Endothelial cell of umbilical vein (primary cell): ENCODE results near the gene ARSB. TPM values are rescaled to one million over a fixed set of nuclear protein-coding genes. Genes with fewer than 3 reads are reported as not detected.

Experiments used
- BruUV-seq: library from RNA; stranded (reverse); fragments of 400-500 nt; replicated peaks from 2 replicates; lab custom pipeline; 2021; lab: Mats Ljungman, UMichigan
- CTCF ChIA-PET: fragments of 300-600, 350-600 bp; sonication (Branson Sonifier 250); formaldehyde crosslinking; loops from one replicate; lab custom pipeline; 2021; ENCODE audit warnings: antibody characterized with exemption, inconsistent platforms; lab: Charles Lee
- POLR2A ChIA-PET: fragments of 300-600, 350-600 bp; sonication (Branson Sonifier 250); formaldehyde crosslinking; loops from one replicate; lab custom pipeline; 2021; ENCODE audit warnings: antibody characterized with exemption, inconsistent platforms; lab: Charles Lee
- DNase-seq: peaks from one replicate; pipeline ENCODE4 v3.0.0-alpha.2; 2011; ENCODE audit warnings: low read depth, low spot score
- FAIRE-seq: peaks from 2 replicates; lab custom pipeline; 2011; peaks lifted over from hg19 to GRCh38; lab: Jason Lieb, UNC
- H2AFZ ChIP-seq: 2 replicates; pipeline ENCODE4 v1.6.0; 2012; ENCODE audit warnings: low read depth, low read length, control low read depth, inconsistent platforms
- H3K27ac ChIP-seq: 2 replicates; pipeline ENCODE4 v1.5.1; 2011; ENCODE audit warnings: low read depth, mild to moderate bottlenecking, control low read depth, low read length, moderate library complexity; ENCODE audit not compliant: insufficient read depth
- H3K27me3 ChIP-seq, 2 experiments: 2 replicates each; pipeline versions ENCODE4 v1.6.0 to v1.6.1; 2011; ENCODE audit warnings: low read length in 2 of 2, mixed read lengths in 1 of 2; ENCODE audit not compliant: control insufficient read depth in 2 of 2, insufficient read depth in 2 of 2
- H3K36me3 ChIP-seq, 2 experiments: 2 replicates in 1 of 2; 3 replicates in 1 of 2; pipeline ENCODE4 v1.5.1; 2011; ENCODE audit warnings: low read length in 2 of 2, mild to moderate bottlenecking in 1 of 2, moderate library complexity in 1 of 2; ENCODE audit not compliant: control insufficient read depth in 2 of 2, insufficient read depth in 2 of 2; ENCODE audit errors: extremely low read depth in 1 of 2
- H3K4me1 ChIP-seq: 3 replicates; pipeline ENCODE4 v1.5.1; 2011; ENCODE audit warnings: mild to moderate bottlenecking, low read length; ENCODE audit not compliant: control insufficient read depth, insufficient read depth; ENCODE audit errors: extremely low read depth
- H3K4me2 ChIP-seq: 2 replicates; pipeline ENCODE4 v1.6.1; 2011; ENCODE audit warnings: low read length, control low read depth, mixed read lengths; ENCODE audit not compliant: insufficient read depth
- H3K4me3 ChIP-seq, 3 experiments: fragments of 200-600 bp in 1 of 3; sonication (generic), shearing (Covaris generic) in 1 of 3; replicated peaks in 1 of 3; 2 replicates each; pipeline ENCODE4 v1.5.1; 2011 to 2016; ENCODE audit warnings: control low read depth in 3 of 3, low read length in 3 of 3, mild to moderate bottlenecking in 2 of 3, inconsistent platforms in 1 of 3, low read depth in 1 of 3, moderate library complexity in 1 of 3; ENCODE audit not compliant: insufficient read depth in 1 of 3
- H3K79me2 ChIP-seq: 2 replicates; pipeline ENCODE4 v1.6.0; 2012; ENCODE audit warnings: low read length, inconsistent platforms; ENCODE audit not compliant: control insufficient read depth, insufficient read depth
- H3K9ac ChIP-seq: replicated peaks from 2 replicates; pipeline ENCODE3; 2011; ENCODE audit warnings: low read length, control low read depth; ENCODE audit not compliant: insufficient read depth; ENCODE audit errors: extremely low read depth
- H3K9me1 ChIP-seq: replicated peaks from 3 replicates; pipeline ENCODE4 v1.6.0; 2011; ENCODE audit warnings: mild to moderate bottlenecking, low read length; ENCODE audit not compliant: control insufficient read depth, insufficient read depth; ENCODE audit errors: extremely low read depth
- H3K9me3 ChIP-seq: replicated peaks from 2 replicates; pipeline ENCODE4 v1.5.1; 2012; ENCODE audit warnings: low read length, inconsistent platforms; ENCODE audit not compliant: control insufficient read depth, insufficient read depth
- H4K20me1 ChIP-seq: replicated peaks from 2 replicates; pipeline ENCODE3; 2011; ENCODE audit warnings: mild to moderate bottlenecking, low read length; ENCODE audit not compliant: control insufficient read depth, insufficient read depth; ENCODE audit errors: extremely low read depth
- FOS ChIP-seq: IDR thresholded peaks from 2 replicates; pipeline ENCODE4 v1.6.1; 2011; ENCODE audit warnings: mild to moderate bottlenecking, low read length, moderate library complexity, borderline replicate concordance; ENCODE audit not compliant: insufficient read depth
- GATA2 ChIP-seq: IDR thresholded peaks from 2 replicates; pipeline ENCODE4 v1.7.0; 2011; ENCODE audit warnings: low read depth, mild to moderate bottlenecking, moderate library complexity, mixed read lengths, low read length; ENCODE audit not compliant: insufficient read length, insufficient read depth
- JUN ChIP-seq: IDR thresholded peaks from 2 replicates; pipeline ENCODE4 v1.6.1; 2011; ENCODE audit warnings: borderline replicate concordance, low read depth; ENCODE audit not compliant: insufficient read length, insufficient read depth
- POLR2AphosphoS5 ChIP-seq: IDR thresholded peaks from 2 replicates; pipeline ENCODE4 v1.6.1; 2012; ENCODE audit warnings: low read depth, mild to moderate bottlenecking, control low read depth, low read length, moderate library complexity; ENCODE audit not compliant: insufficient read depth
- dilution Hi-C: fragments of 300-500 bp; cut with MboI; formaldehyde crosslinking; loops from one replicate; pipeline ENCODE4 v1.15.0; 2019; ENCODE audit warnings: low sequenced_read_pairs; ENCODE audit not compliant: extremely low pct_ligation_motif_present
- intact Hi-C: fragments of 100-400 bp; cut with micrococcal nuclease; formaldehyde crosslinking; loops from one replicate; pipeline ENCODE4 v1.10.0; 2022
- polyA plus RNA-seq, 4 experiments: library from polyadenylated mRNA; depleted of rRNA in 3 of 4; stranded (reverse) in 3 of 4; unstranded in 1 of 4; fragments of >200 nt; gene quantifications; 2 replicates each; pipeline versions ENCODE4 v1.2.1 to v1.2.3, GENCODE V29; 2011 to 2012; ENCODE audit warnings: missing spikeins in 1 of 4
- total RNA-seq: library from RNA; stranded (reverse); gene quantifications from 2 replicates; pipeline ENCODE4 v1.2.3, GENCODE V29; 2021
- TF ChIP-seq, protein P1 (sequence below), 2 donors: IDR thresholded peaks; 1 replicate in 1 of 2; 2 replicates in 1 of 2; pipeline ENCODE4 v1.5.1; 2011; ENCODE audit warnings: low read length in 2 of 2, mild to moderate bottlenecking in 2 of 2, moderate library complexity in 2 of 2, control low read depth in 1 of 2, inconsistent platforms in 1 of 2, low read depth in 1 of 2; ENCODE audit not compliant: insufficient read depth in 1 of 2; ENCODE audit errors: extremely low read depth in 1 of 2

The ARSB gene
- total and polyA plus RNA-seq, 2 donors (not counting 3 experiments of a cell fraction or from before 2014, with no cell fraction given) = 17.2 to 25.8 TPM

DNA sequence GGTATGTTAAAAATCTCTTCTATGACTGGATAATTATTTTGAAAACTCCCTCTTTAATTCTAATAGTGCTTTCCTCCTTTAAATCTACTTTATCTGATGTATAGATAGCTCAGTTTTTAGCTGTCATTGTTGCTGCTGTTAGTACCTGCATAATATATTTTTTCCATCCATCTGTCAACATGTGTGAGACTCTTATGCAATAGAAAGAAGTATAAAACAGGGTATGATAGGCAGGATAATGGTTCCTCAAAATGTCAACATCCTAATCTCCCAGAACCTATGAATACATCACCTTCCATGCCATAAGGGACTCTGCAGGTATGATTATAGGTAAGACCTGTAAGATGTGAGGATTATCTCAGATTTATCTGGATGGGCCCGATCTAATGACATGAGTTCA lies 199.7 kb downstream of the ARSB start:
- Histone ChIP-seq H3K36me3 (no peaks in the 10 kb centered on the region), H3K4me2 (no peak overlapping the region), H3K9me1 (no peaks in the 10 kb centered on the region), H4K20me1 (no peaks in the 10 kb centered on the region), H3K27ac (no peak overlapping the region), H3K79me2 (no peaks in the 10 kb centered on the region), H3K4me1 (peaks cover 7% of the 10 kb centered on the region), H2AFZ (no peak overlapping the region), H3K4me3 (no peak overlapping the region), H3K9ac (no peak overlapping the region), H3K9me3 (no peaks in the 10 kb centered on the region), H3K27me3 (no peaks in the 10 kb centered on the region)
- ChIA-PET CTCF (no interaction called here), POLR2A (no interaction called here)
- FAIRE-seq (no peak), DNase-seq (no peak)
- dilution Hi-C loops (no loop called here), intact Hi-C loops (no loop called here)
- no TSS peak for BruUV-seq
- no peak for TF ChIP-seq POLR2AphosphoS5

DNA sequence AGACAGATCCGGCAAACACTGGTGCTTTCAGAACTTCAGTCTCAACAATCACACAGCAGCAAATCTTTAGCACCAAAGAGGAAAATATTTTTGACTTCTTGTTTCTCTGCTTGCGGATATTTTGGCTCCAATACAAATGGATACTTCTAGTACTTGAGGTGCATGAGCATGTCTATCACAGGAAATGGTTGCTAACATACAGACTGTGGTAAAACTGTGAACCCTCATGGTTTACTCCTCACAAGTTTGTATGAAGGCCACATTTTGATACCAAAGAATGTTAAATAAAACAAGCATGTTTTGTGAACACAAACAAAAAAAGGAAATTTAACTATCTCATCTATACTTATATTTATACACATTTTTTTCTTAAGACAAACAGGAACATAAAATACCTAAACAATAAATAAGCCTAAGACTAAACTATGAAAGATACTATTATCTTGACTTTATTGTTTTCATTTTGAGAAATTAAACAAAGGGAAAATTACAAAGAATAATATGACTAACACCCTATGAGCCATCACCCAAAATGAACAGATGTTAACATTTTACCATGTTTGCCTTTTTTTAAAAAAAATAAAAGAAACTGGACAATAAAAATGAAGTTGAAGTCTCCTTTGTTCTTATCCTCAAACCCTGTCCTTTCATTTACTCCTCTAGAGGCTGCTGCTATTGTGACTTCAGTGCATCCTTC lies 201.5 kb downstream of the ARSB start:
- Histone ChIP-seq H3K4me3 (no peak overlapping the region), H3K4me1 (peaks cover 18% of the 10 kb centered on the region), H4K20me1 (no peaks in the 10 kb centered on the region), H3K27ac (no peak overlapping the region), H3K27me3 (no peaks in the 10 kb centered on the region), H3K36me3 (no peaks in the 10 kb centered on the region), H3K9me3 (no peaks in the 10 kb centered on the region), H2AFZ (no peak overlapping the region), H3K9me1 (no peaks in the 10 kb centered on the region), H3K9ac (no peak overlapping the region), H3K79me2 (no peaks in the 10 kb centered on the region), H3K4me2 (no peak overlapping the region)
- DNase-seq (no peak), FAIRE-seq (no peak)
- POLR2A ChIA-PET = no interaction called here
- TF ChIP-seq JUN (no peak), FOS (no peak), GATA2 (no peak)
- TF ChIP-seq, protein P1, sequence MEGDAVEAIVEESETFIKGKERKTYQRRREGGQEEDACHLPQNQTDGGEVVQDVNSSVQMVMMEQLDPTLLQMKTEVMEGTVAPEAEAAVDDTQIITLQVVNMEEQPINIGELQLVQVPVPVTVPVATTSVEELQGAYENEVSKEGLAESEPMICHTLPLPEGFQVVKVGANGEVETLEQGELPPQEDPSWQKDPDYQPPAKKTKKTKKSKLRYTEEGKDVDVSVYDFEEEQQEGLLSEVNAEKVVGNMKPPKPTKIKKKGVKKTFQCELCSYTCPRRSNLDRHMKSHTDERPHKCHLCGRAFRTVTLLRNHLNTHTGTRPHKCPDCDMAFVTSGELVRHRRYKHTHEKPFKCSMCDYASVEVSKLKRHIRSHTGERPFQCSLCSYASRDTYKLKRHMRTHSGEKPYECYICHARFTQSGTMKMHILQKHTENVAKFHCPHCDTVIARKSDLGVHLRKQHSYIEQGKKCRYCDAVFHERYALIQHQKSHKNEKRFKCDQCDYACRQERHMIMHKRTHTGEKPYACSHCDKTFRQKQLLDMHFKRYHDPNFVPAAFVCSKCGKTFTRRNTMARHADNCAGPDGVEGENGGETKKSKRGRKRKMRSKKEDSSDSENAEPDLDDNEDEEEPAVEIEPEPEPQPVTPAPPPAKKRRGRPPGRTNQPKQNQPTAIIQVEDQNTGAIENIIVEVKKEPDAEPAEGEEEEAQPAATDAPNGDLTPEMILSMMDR (IDR thresholded peaks at IDR 0.05; ENCODE audit: extremely low read depth in 1 of 2, insufficient read depth in 1 of 2, low read depth in 1 of 2, low read length in 2 of 2) = no peak
- dilution Hi-C loops (no loop called here), intact Hi-C loops (no loop called here)
- no TSS peak for BruUV-seq
- CTCF ChIA-PET = no interaction called here
